ENCODE results near the gene MFGE8.
"Not testable (repeated sequence)": the region's sequence is repeated elsewhere in the genome, so short reads cannot be mapped to it uniquely, and the experiment has no call there.

MFGE8 gene, protein sequence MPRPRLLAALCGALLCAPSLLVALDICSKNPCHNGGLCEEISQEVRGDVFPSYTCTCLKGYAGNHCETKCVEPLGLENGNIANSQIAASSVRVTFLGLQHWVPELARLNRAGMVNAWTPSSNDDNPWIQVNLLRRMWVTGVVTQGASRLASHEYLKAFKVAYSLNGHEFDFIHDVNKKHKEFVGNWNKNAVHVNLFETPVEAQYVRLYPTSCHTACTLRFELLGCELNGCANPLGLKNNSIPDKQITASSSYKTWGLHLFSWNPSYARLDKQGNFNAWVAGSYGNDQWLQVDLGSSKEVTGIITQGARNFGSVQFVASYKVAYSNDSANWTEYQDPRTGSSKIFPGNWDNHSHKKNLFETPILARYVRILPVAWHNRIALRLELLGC

GRCh38 chr15:88913017-88913849 is at the start of gene MFGE8:
Gene MFGE8, minus strand, starts transcription at chr15:88913379. Its CDS starts 60 bp downstream, at chr15:88913319.
- peak; percentile 56 for DNase-seq (ENCODE audit: low read depth)

DNA sequence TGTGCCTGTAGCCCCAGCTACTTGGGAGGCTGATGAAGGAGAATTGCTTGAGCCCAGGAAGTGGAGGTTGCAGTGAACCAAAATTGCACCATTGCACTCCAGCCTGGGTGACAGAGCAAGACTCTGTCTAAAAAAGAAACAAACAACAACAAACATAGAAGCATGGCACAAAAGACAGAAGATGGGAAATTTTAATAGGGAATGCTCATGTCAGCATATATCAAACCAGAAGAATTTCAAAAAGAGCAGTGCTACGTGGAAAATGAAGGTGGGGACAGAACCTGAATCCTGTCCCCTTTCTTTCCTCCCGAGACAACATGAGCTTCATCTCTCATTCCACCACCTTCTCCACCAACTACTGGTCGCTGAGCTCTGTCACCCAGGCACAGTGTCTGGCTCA is 46.3 kb upstream of the MFGE8 start:
- no peak for DNase-seq (ENCODE audit: low read depth)

GRCh38 chr15:88956906-88957305 is 43.7 kb upstream of the MFGE8 start:
- no peak for DNase-seq (ENCODE audit: low read depth)

GRCh38 chr15:88956263-88956662 is 43.1 kb upstream of the MFGE8 start:
- no peak for DNase-seq (ENCODE audit: low read depth)

DNA sequence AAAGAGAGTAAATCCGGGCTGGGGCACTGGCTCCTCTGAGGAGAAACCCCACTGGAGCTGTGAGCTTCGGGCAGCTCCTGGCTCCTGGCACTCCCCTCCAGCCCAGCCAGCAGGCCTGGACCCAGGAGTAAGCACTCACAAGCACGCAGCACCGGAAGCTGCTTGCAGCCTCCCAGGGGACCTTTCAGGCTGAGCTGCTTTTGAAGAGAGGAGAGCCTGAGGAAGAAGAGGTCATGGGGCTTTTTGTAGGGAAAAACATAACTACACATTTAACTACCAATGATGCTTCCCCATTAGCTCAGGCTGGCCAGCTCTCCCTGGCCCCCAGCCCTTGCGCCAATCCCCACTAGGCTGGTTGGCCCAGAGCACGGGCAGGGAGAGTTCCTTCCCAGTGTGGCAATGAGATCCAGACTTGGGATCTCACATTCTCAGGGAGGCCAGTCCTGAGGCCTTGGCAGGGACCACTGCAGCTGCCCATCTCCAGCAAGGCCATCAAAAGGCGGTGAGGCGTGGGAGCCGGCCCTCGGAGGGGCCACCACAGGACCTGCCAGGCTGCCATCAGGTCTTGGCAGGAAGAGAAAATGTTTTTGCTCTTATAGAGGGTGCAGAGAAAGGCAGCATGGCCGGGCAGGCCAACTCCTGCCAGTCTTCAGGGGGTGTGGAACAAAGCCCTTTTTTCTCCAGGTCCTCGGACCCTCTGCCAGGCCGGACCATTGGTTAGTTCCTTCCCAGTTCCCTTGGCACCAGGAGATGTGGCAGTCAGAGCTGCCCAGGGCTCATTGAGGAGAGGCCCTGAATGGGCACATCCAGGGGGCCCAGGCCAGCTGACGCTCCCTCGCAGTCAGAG is 41.5 kb upstream of the MFGE8 start:
- no peak for DNase-seq (ENCODE audit: low read depth)

DNA sequence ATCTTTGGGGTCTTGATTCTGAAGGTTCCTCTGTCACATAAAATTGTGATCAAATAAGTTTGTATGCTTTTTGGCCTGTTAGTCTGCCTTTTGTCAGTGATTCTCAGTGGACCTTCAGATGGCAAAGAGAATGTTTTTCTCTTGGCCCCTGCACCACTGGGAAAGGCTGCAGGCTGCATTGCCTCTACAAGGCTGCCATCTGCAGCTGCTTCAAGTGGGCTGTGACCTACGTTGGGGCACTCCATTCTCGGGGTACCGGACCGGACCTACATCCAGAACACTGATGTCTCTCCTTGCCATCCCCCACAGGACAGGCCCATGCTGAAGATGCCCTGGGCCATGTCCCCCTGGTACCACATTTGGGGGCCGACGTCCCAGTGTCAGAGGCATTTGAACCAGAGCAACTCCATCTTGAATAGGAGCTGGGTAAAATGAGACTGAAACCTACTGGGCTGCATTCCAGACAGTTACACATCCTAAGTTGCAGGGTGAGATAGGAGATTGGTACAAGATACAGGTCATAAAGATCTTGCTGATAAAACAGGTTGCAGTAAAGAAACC is 37.5 kb upstream of the MFGE8 start:
- DNase-seq (ENCODE audit: low read depth): no peak

DNA sequence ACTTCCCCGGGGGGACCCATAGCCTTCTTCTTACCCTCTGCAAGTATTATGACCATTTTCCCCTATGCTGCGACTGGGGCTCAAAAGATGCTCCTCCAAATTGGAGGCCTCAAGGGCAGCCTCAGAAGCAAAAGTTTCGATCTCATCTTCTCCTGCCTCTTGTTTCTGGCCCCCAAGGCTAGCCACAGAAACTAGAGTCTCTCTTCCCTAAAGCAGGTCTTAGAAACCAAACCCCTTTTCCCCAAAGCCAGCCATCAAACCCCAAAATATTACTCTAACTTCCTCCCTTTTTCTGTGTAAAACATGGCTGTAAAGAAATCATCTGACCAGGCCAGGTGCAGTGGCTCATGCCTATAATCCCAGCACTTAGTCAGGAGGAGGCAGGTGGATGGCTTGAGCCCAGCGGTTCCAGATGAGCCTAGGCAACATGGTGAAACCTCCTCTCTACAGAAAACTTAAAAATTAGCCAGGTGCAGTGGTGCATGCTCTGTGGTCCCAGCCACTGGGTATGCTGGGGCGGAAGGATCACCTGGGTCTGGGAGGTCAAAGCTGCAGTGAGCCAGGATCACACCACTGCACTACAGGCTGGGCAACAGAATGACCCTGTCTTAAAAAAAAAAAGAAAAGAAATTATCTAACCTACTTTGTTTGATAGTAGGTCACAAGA is 36.7 kb upstream of the MFGE8 start:
- no peak for DNase-seq (ENCODE audit: low read depth)

- no peak for DNase-seq (ENCODE audit: low read depth)
Measured at GRCh38 chr15:88940110-88940675, 27.0 kb upstream of the MFGE8 start.

GRCh38 chr15:88939486-88939806 is 26.3 kb upstream of the MFGE8 start:
- no peak for DNase-seq (ENCODE audit: low read depth)

GRCh38 chr15:88938802-88939485 is 25.8 kb upstream of the MFGE8 start:
- DNase-seq (ENCODE audit: low read depth): no peak

- not testable (repeated sequence) for DNase-seq (ENCODE audit: low read depth)
Measured at GRCh38 chr15:88934449-88934848, 21.3 kb upstream of the MFGE8 start.

GRCh38 chr15:88932875-88933330 is 19.7 kb upstream of the MFGE8 start:
- DNase-seq (ENCODE audit: low read depth): no peak

DNA sequence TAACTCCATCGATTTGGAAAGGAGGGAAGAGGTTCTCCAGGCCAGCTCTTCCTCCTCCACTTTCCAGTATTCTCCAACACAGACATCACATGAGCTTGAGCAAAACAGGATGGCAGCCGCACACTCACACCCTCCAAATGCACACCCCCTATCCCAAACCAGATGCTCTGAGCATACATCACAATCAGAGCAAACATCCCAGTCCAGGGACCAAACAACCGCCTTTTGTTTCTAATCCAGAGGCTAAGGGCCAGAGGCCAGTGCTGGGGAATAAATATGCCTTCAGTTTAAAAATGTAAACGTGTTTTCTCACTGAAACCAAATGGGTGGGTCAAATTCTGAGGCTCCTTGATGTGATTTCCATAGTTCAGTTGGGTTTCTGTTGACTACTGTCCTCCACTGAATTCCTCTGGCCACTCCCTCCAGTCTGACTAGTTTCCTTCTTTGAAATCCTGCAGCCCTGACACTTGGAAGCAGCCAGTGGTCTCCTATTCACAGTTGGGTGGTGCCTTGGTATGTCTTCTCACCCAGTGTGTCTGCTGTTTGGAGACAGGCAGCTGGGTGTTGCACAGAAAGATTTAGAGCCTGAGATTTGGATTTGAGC is 19.2 kb upstream of the MFGE8 start:
- DNase-seq (ENCODE audit: low read depth): no peak

- DNase-seq (ENCODE audit: low read depth): no peak
Measured at GRCh38 chr15:88930579-88930978, 17.4 kb upstream of the MFGE8 start.

- not testable (repeated sequence) for DNase-seq (ENCODE audit: low read depth)
Measured at GRCh38 chr15:88929358-88930098, 16.3 kb upstream of the MFGE8 start.

GRCh38 chr15:88928192-88928591 is 15.0 kb upstream of the MFGE8 start:
- DNase-seq (ENCODE audit: low read depth): not testable (repeated sequence)

DNA sequence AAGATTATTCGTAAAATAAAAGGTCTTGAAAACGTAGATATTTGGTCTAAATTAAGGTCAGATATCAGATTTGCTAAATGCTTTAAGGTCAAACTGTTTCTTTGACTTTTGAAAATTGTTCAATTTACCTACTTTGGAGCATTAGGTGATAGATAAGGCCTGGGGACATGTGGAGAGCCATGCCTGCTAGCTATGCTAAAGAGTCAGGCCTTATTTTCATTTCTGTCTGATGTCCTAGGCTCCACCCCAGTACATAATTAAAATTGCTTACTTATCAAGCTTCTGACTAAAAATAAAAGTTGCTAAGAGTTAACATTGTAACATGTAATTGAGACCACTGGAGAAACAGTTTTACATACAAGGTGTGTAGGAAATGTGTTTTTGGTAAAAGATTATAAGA is 12.5 kb upstream of the MFGE8 start:
- DNase-seq (ENCODE audit: low read depth): not testable (repeated sequence)

- DNase-seq (ENCODE audit: low read depth): not testable (repeated sequence)
Measured at GRCh38 chr15:88920892-88921435, 7.8 kb upstream of the MFGE8 start.

Data from activated T-helper 1 cell treated with Interleukin-2 at 50 U/mL for 16 hours (primary cell).